GM12801 (cell line): Measurements from ENCODE around the gene B3GALT2.

ENCODE experiments used
- CTCF ChIP-seq: IDR thresholded peaks from one replicate; pipeline ENCODE4 v1.5.1; 2011; ENCODE audit warnings: control low read depth; ENCODE audit not compliant: insufficient read length; ENCODE audit errors: extremely low read depth

B3GALT2 gene

GRCh38 chr1:193181536-193181935 lies 4.9 kb downstream of the B3GALT2 start:
- TF ChIP-seq CTCF: no peak

- no peak for TF ChIP-seq CTCF
Measured at GRCh38 chr1:193179094-193179493, 7.3 kb downstream of the B3GALT2 start.

GRCh38 chr1:193176788-193177187 lies 9.6 kb downstream of the B3GALT2 start:
- no peak for TF ChIP-seq CTCF

- TF ChIP-seq CTCF: no peak
Measured at GRCh38 chr1:193176113-193176512, 10.3 kb downstream of the B3GALT2 start.

- TF ChIP-seq CTCF: no peak
Measured at GRCh38 chr1:193157360-193157759, 29.1 kb downstream of the B3GALT2 start.

GRCh38 chr1:193156822-193157142 lies 29.6 kb downstream of the B3GALT2 start:
- TF ChIP-seq CTCF: no peak

GRCh38 chr1:193156117-193156821 lies 30.1 kb downstream of the B3GALT2 start:
- no peak for TF ChIP-seq CTCF

- no peak for TF ChIP-seq CTCF
Measured at GRCh38 chr1:193144999-193145398, 41.4 kb downstream of the B3GALT2 start.
